Activated B cell treated with CpG ODN at 0.5 μM for 24 hours (primary cell): ENCODE results near the gene TRIP6. TPM values are rescaled to one million over a fixed set of nuclear protein-coding genes. Genes with fewer than 3 reads are reported as not detected.

Experiments used
- ATAC-seq: fragments of 200-7000 bp; cut with Tn5 transposase; one replicate; pipeline ENCODE4 v1.10.0; 2021; ENCODE audit warnings: low read depth, mild to moderate bottlenecking, moderate library complexity
- CTCF ChIA-PET: fragments of 350-600 bp; sonication (Branson Sonifier 250); formaldehyde crosslinking; loops from one replicate; lab custom pipeline; 2021; ENCODE audit warnings: antibody characterized with exemption; lab: Charles Lee
- POLR2A ChIA-PET: fragments of 350-600 bp; sonication (Branson Sonifier 250); formaldehyde crosslinking; loops from one replicate; lab custom pipeline; 2021; ENCODE audit warnings: antibody characterized with exemption; lab: Charles Lee
- DNase-seq: peaks from one replicate; pipeline ENCODE4 v3.0.0; 2022
- H3K27ac Mint-ChIP-seq: one replicate; pipeline ENCODE4 v1.8.0; 2020; ENCODE audit warnings: mixed read lengths
- H3K27me3 Mint-ChIP-seq: one replicate; pipeline ENCODE4 v1.8.0; 2021; ENCODE audit warnings: mixed read lengths
- H3K36me3 Mint-ChIP-seq: one replicate; pipeline ENCODE4 v1.8.0; 2021; ENCODE audit warnings: low read depth, mixed read lengths
- H3K4me1 Mint-ChIP-seq: one replicate; pipeline ENCODE4 v1.8.0; 2021; ENCODE audit warnings: mixed read lengths
- H3K4me3 Mint-ChIP-seq: one replicate; pipeline ENCODE4 v1.8.0; 2020; ENCODE audit warnings: mild to moderate bottlenecking, mixed read lengths
- H3K9me3 Mint-ChIP-seq: one replicate; pipeline ENCODE4 v1.8.0; 2020; ENCODE audit warnings: mixed read lengths
- intact Hi-C: fragments of 100-400 bp; cut with micrococcal nuclease; formaldehyde crosslinking; loops from one replicate; pipeline ENCODE4 v1.15.1; 2024
- total RNA-seq: library from RNA; stranded (reverse); gene quantifications from 2 replicates; pipeline ENCODE4 v1.2.3, GENCODE V29; 2022
- TF ChIP-seq, protein P1 (sequence below): fragments of 200-600 bp; IDR thresholded peaks from one replicate; pipeline ENCODE4 v1.8.0; 2022; ENCODE audit warnings: antibody characterized with exemption, mild to moderate bottlenecking

TRIP6 gene
- total RNA-seq, 1 donor from 2014 or later = 16.9 TPM

GRCh38 chr7:100860702-100861615 lies 6.2 kb upstream of the TRIP6 start:
- TF ChIP-seq, protein P1, sequence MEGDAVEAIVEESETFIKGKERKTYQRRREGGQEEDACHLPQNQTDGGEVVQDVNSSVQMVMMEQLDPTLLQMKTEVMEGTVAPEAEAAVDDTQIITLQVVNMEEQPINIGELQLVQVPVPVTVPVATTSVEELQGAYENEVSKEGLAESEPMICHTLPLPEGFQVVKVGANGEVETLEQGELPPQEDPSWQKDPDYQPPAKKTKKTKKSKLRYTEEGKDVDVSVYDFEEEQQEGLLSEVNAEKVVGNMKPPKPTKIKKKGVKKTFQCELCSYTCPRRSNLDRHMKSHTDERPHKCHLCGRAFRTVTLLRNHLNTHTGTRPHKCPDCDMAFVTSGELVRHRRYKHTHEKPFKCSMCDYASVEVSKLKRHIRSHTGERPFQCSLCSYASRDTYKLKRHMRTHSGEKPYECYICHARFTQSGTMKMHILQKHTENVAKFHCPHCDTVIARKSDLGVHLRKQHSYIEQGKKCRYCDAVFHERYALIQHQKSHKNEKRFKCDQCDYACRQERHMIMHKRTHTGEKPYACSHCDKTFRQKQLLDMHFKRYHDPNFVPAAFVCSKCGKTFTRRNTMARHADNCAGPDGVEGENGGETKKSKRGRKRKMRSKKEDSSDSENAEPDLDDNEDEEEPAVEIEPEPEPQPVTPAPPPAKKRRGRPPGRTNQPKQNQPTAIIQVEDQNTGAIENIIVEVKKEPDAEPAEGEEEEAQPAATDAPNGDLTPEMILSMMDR = no peak
- DNase-seq (no peak), ATAC-seq (no peak)
- POLR2A ChIA-PET = no interaction called here
- Mint-ChIP-seq H3K4me3 (no peak overlapping the region), H3K4me1 (peaks cover 4% of the 10 kb centered on the region), H3K9me3 (no peaks in the 10 kb centered on the region), H3K27ac (no peak overlapping the region), H3K27me3 (no peaks in the 10 kb centered on the region), H3K36me3 (peaks cover 64% of the 10 kb centered on the region)
- intact Hi-C loops = no loop called here
- CTCF ChIA-PET = interaction anchor here (1.3 kb wide), 1 partner anchor 9 kb away, joined by 3 read pairs; the partner anchor contains the start of gene SLC12A9

- Mint-ChIP-seq H3K4me1 (peaks cover 7% of the 10 kb centered on the region), H3K27ac (no peak overlapping the region), H3K27me3 (no peaks in the 10 kb centered on the region), H3K4me3 (no peak overlapping the region), H3K36me3 (peaks cover 64% of the 10 kb centered on the region), H3K9me3 (no peaks in the 10 kb centered on the region)
- no peak for ATAC-seq
- DNase-seq = no peak
- POLR2A ChIA-PET = no interaction called here
- intact Hi-C loops = no loop called here
- CTCF ChIA-PET = interaction anchor here (1.3 kb wide), 1 partner anchor 9 kb away, joined by 3 read pairs; the partner anchor contains the start of gene SLC12A9
- TF ChIP-seq, protein P1 = no peak
Observed at GRCh38 chr7:100861616-100861985, 5.6 kb upstream of the TRIP6 start.

- Mint-ChIP-seq H3K4me1 (peaks cover 22% of the 10 kb centered on the region), H3K27me3 (no peaks in the 10 kb centered on the region), H3K36me3 (peaks cover 57% of the 10 kb centered on the region), H3K4me3 (no peak overlapping the region), H3K27ac (no peak overlapping the region), H3K9me3 (no peaks in the 10 kb centered on the region)
- TF ChIP-seq, protein P1 = no peak
- CTCF ChIA-PET = no interaction called here
- DNase-seq = no peak
- POLR2A ChIA-PET = interaction anchor here (1.4 kb wide), 1 partner anchor 9 kb away, joined by 5 read pairs; no protein-coding TSS in a partner anchor
- intact Hi-C loops = no loop called here
- no peak for ATAC-seq
Observed at GRCh38 chr7:100863406-100863950, 3.7 kb upstream of the TRIP6 start.

GRCh38 chr7:100864263-100864845 lies 2.8 kb upstream of the TRIP6 start:
- no peaks in the 10 kb centered on the region for H3K9me3 Mint-ChIP-seq
- no peak overlapping the region for H3K4me3 Mint-ChIP-seq
- TF ChIP-seq, protein P1 = no peak
- ATAC-seq = no peak
- H3K27me3 Mint-ChIP-seq = no peaks in the 10 kb centered on the region
- POLR2A ChIA-PET = interaction anchor here (1.4 kb wide), 1 partner anchor 10 kb away, joined by 5 read pairs; no protein-coding TSS in a partner anchor
- CTCF ChIA-PET = interaction anchor here (1.1 kb wide), 1 partner anchor 213 kb away, joined by 3 read pairs; no protein-coding TSS in a partner anchor
- DNase-seq = no peak
- H3K27ac Mint-ChIP-seq = no peak overlapping the region
- intact Hi-C loops = no loop called here
- H3K36me3 Mint-ChIP-seq = peaks cover 48% of the 10 kb centered on the region
- peaks cover 22% of the 10 kb centered on the region for H3K4me1 Mint-ChIP-seq
